Measurements from ENCODE around the gene PRRC2B.
"Not testable (repeated sequence)": the region's sequence is repeated elsewhere in the genome, so short reads cannot be mapped to it uniquely, and the experiment has no call there.

PRRC2B gene

GRCh38 chr9:131491001-131491710 is 97.3 kb downstream of the PRRC2B start:
- DNase-seq: no peak

- no peak for DNase-seq
Observed at GRCh38 chr9:131492070-131492469, 98.2 kb downstream of the PRRC2B start.

DNA sequence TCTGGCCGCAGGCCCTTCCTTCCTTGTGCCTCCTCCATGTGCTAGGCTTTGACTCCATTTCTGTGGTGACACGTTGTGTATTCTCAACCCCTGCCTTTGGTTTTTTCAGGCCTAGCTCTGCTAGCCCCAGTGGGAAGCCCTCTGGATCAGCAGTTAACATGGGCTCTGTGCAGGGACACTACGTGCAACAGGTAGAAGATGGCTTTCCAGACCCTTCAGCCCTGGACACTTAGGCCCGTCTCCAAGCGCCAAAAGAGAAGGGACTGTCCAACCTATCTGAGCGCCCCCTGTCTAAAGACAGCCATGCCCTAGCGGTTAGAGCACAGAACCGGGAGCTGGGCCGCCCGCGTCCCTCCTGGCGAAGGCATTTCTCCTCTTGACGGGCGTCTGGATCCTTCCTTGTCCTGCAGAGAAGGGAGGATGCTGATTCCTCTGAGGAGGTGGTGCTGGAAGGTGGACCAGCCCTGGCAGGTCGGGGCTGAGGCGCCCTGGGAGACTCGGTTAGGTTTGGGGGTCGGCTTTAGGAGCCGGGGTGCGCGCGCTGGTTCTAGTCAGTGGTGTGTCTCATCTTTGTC is 100.5 kb downstream of the PRRC2B start:
- DNase-seq: no peak

DNA sequence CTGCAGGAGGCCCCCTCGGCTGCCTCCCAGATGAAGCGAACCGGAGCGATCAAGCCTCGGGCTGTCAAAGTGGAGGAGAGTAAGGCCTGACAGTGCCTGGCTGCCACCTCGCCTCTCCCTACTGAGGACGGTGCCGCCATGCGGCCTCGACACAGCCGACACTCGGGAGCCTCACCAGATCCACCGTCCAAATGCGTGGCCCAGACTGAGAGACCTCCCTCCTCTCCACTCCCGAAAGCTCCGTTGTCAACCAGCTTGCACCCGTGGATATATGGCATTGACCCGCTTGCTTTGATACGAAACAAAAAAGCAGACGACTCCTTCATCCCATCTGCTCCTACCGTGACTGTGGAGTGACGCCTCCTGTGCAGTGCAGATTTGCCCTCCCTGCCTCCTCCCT is 101.9 kb downstream of the PRRC2B start:
- DNase-seq: no peak

DNA sequence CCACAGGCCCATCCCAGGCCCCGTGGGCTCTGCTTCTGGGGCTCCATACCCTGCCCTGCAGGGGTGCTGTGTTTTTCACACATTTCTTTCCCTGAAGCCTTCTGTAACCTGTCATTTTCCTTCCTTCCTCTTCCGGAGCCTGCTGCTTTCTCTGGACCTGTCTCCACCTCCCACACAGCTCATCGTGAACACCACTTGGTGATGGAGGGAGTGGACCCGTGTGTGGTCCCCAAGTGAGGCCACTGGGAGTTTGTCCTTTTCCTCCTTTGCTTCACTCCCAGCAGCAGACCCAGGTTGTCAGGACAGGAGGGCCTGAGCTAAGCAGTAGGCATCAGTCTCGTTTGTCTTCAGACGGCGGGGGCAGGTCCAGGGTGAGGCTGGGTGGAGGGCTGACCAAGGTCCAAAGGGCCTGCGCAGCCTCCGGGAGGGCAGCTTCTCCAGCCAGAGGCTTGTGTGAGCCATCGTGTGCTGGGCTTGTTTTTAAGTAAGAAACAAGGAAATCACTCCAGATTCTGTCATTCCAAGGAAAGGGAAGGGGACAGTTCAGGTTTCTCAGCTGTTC is 103.0 kb downstream of the PRRC2B start:
- no peak for DNase-seq

DNA sequence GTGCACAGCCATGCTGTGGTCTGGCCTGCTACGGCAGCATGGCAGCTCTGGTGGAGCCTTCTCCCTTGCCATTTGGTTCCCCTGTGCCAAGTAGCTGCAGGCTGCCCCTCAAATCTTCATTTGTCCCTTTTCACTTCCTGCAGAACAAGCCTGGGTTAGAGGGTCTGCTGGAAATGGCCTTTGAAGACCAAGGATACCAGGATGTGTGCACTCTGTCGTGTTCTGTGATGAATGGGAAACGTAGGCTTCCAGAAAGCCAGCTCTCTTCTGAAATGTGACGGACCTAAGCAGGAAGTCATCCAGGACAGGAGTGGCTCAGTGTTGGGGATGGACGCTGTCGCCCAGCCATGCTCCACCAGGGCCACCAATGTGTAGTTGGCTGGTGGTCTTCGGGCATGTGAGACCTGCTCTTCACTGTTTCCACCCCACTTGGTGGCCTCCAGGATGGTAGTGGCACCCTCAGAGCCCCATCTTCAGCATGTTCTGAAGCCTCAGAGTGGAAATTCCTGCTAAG is 105.4 kb downstream of the PRRC2B start:
- no peak for DNase-seq

GRCh38 chr9:131500377-131500776 is 106.5 kb downstream of the PRRC2B start:
- peak; percentile 85 for DNase-seq

DNA sequence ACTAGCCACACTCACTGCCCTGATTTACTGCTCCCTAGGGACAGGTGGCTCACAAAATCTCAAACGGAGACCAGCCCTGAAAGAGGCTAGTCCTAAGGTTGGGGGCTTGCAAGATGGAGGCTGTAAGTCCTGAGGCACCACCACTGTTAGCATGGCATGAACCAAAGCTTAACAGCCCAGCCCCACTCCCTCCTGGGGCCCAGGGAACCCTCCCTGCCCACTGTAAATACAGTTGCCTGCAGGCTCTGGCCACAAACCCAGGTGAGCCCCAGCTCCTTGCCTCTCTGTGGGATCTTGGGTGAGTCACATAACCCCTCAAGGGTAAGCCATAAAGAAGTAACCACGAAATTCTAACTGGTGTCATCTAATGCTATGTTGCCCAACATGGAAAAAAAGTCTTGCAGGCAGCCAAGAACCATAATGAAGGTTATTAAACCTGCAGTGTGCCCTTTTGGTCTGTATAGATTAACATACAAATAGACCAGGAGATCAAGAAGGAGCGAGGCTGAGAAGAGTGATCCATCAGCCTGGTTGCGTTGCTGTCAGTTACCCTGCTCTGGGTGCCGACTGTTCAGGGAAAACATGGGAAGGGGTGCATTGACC is 107.2 kb downstream of the PRRC2B start:
- peak; percentile 74 for DNase-seq

DNA sequence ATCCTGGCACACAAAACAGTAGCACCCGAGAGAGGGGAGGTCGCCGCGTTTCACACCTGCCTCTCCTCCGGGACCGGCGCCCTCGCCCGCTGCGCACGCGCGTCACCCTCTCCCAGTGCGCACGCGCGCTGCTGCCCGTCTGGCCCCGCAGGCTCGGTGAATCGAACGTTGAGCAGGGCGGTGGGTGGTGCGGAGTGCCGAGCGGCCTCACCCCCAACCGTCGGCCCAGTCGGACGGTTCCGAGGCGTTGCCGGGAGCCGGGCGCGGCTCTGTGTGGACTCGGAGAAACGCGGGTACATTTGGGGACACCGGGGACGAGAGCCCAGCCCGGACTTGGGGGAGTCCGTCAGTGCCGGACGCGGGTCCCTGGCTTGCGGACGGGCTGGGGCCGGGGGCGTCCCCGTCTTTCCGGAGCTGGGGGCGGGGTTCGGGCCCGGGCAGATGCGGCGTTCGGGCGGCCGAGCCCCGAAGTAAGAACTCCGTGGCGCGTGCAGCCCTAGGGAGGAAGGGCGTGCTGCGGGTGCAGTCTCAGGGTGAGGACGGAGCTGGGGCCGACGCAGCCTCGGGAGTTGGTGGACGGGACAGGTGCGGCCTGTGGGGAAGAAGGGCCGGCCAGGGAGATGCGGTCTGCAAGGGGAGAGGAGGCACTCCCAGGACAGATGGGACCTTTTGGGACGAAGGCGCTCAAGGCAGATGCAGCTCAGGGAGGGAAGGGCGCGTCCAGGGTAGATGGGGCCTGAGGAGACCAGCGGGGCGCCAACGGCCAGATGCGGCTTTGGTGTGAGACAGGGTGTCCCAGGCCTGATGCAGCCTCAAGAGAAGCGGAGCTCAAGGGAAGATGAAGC is 109.1 kb downstream of the PRRC2B start, which contains the start of gene POMT1:
Gene POMT1, plus strand, starts transcription at position 138 of the 845 bp plus-strand sequence. CDS start 1,301 bp downstream, outside the sequence.
- peak; percentile 90 for DNase-seq

DNA sequence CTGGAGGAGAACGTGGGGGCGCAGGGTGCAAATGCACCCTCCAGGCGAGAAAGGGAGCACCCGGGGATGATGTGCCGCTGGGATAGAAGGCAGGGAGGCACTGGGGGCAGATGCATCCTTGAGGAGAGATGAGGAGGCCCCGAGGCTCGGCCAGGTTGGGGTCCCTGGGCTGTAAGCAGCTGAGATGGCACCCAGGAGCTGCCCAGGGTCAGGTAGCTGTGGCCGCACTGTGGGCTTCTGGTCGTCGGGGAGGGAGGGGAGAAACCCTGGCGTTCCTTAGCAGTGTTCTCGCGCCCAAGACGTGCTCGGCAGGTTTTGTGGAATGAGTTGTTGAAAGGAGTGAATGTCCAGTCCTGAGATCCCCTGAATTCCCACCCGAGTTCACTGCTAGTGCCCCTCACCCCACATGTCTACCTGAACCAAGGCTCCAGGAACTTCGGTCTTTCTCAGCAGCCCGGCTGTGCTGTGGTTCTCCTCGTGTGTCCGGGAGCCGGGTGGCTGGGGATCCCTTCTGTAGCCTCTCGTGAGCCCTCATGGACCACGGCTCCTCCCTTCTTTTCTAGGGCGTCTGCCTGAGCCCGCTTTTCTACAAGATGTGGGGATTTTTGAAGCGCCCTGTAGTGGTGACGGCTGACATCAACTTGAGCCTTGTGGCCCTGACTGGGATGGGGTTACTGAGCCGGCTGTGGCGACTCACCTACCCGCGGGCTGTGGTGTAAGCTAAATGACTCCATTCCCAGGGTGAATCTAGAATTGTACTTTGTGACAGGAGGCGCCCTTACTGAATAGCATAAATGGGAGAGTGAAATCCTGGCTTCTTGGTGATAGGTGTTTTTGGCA is 110.0 kb downstream of the PRRC2B start:
- DNase-seq: peak; percentile 87

DNA sequence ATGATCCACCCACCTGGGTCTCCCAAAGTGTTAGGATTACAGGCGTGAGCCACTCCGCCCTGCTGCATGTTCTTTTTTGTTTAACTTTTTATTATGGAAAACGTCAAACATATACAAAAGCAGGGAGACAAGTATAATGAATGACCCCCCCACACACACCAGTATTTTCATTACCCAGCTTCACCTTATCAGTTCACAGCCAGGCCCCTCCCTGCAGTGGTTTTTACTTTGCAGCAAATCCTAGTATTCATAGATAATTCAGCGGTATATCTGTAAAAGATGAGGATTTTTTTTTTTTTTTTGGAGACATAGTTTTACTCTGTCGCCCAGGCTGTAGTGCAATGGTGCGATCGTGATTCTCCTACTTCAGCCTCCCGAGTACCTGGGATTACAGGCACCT is 111.1 kb downstream of the PRRC2B start:
- no peak for DNase-seq

DNA sequence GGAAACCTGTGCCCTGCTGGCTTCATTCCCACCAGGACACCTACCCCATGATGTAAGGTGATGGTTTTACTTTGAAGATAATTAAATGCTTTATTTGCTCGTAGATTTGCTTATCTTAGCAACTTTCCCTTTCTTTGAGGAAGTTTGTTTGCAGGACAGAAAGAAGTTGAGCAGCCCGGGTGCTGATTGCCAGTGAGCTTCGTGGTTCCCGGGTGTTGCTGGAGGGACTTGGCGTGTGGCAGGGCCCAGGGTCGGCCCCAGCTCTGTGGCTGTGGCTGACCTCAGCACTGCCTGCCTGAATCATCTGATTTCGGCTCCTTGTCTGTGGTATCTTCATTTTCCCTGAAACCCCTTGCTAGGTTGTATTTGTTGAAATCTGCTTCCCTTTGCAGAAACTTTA is 117.5 kb downstream of the PRRC2B start:
- DNase-seq: no peak

DNA sequence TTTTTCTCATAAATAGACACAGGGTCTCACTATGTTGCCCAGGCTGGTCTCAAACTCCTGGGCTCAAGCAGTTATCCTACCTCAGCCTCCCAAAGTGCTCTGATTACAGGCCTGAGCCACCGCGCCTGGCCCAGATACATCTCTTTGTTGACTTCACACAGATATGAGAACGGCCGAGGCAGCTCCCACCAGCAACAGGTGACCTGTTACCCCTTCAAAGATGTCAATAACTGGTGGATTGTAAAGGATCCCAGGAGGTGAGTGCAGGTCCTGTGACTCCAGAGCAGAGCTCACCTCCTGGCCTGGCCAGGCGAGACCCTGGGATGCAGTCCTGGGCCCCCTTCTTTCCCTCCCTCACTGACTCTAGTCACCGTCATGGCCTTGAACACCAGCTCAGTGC is 118.0 kb downstream of the PRRC2B start:
- DNase-seq: no peak

- no peak for DNase-seq
Observed at GRCh38 chr9:131513177-131513576, 119.3 kb downstream of the PRRC2B start.

GRCh38 chr9:131515559-131516031 is 121.7 kb downstream of the PRRC2B start:
- DNase-seq: not testable (repeated sequence)

DNA sequence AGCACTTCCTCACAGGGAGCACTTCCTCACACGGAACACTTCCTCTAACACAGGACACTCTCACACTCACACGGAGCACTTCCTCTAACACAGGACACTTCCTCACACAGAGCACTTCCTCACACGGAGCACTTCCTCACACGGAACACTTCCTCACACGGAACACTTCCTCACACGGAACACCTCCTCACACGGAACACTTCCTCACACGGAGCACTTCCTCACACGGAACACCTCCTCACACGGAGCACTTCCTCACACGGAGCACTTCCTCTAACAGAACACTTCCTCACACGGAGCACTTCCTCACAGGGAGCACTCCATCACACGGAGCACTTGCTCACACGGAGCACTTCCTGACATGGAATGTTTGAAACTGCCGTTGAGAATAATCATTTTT is 122.2 kb downstream of the PRRC2B start:
- DNase-seq: no peak

GRCh38 chr9:131516930-131517329 is 123.0 kb downstream of the PRRC2B start:
- no peak for DNase-seq

DNA sequence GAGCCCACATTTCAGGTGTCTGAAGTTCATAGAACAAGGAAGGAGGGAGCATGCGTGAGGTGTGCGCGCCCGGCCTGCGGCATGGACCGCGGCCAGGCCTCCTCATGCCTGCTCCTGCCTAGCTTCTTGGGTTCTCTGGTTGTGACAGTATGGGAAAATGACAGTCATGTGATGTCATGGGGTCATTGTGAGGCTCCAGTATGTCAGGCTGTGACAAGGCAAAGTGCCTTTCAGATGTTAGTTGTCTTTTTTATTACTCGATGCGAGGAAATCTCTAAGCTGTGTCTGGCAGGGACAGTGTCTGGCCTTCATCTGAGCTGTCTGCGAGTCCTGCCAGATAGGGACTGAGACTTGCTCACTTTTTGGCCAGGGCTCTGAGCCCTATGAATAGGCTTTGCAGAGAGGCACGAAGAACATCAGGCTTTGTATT is 123.9 kb downstream of the PRRC2B start:
- no peak for DNase-seq

DNA sequence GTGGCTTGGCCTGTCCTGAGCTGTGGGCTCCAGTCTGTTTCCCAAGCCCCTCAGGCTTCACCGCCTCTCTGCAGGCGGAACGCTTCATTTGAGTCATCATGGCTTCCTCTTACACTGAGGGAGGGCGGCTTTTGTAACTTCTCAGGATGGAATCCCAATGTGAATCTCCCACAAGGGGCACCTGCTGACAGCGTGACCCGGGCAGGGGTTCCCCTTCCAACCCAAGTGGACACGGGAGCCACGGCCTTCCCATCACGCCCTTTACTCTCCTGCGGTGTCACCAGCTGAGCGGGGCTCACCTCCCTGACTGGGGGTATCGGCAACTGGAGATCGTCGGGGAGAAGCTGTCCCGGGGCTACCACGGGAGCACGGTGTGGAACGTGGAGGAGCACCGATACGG is 124.7 kb downstream of the PRRC2B start:
- no peak for DNase-seq

DNA sequence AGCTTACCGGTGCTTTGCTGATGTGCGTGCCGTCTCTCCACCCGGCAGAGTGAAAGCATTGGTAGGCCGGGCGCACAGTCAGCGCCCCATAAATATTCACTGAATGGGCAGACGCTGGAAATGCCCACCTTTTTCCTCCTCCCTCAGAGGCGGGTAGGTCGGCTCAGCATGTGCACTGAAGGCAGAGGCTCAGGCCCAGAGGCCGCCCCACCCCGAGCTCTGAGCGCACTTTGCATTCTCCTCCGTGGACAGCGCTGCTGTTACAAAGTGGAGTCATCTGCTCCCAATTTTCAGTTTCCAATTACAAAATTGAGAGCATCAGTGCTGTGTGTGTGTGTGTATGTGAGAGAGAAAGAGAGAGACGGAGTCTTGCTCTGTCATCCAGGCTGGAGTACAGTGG is 126.6 kb downstream of the PRRC2B start:
- DNase-seq: no peak

DNA sequence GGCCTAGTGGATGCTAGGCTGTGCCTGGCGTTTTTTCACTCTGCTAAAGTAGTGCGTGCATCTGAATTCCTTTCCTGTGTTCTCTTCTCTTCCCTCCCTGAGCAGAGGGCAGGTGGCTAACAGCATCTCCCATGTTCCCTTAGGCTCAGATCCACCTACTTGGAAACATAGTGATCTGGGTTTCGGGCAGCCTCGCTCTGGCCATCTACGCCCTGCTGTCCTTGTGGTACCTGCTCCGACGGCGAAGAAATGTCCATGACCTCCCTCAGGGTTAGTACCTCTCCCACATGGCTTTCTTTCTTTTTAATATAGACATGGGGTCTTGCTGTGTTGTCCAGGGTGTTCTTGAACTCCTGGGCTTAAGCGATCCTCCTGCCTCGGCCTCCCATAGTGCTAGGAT is 127.3 kb downstream of the PRRC2B start:
- DNase-seq: no peak

- DNase-seq: no peak
Observed at GRCh38 chr9:131521822-131522221, 127.9 kb downstream of the PRRC2B start.

Data from stimulated activated CD4-positive, alpha-beta T cell treated with anti-CD3 and anti-CD28 coated beads, Interleukin-1b, Interleukin-23, amount 100 ng/mL, for 48 hours (primary cell).